Sigmoid colon (tissue), 7 donors: ENCODE results near the gene RNF186. TPM values are rescaled to one million over a fixed set of nuclear protein-coding genes. Genes with fewer than 3 reads are reported as not detected.

Source experiments
- DNase-seq: peaks from one replicate; pipeline ENCODE4 v3.0.0-alpha.2; 2019
- H3K27ac ChIP-seq, 4 donors: fragments of 200-600 bp; sonication (generic); one replicate each; pipeline ENCODE4 v1.5.1; 2016 to 2019; ENCODE audit warnings: mild to moderate bottlenecking in 1 of 4
- H3K27me3 ChIP-seq, 3 donors: fragments of 200-600 bp; sonication (generic); one replicate each; pipeline ENCODE4 v1.5.1; 2019; ENCODE audit warnings: mild to moderate bottlenecking in 1 of 3
- H3K36me3 ChIP-seq, 4 donors: fragments of 200-600 bp; sonication (generic); one replicate each; pipeline ENCODE4 v1.5.1; 2016 to 2019
- H3K4me1 ChIP-seq, 4 donors: fragments of 200-600 bp; sonication (generic); one replicate each; pipeline ENCODE4 v1.5.1; 2017 to 2019
- H3K4me3 ChIP-seq, 4 donors: fragments of 200-600 bp; sonication (generic); one replicate each; pipeline ENCODE4 v1.5.1; 2017 to 2019; ENCODE audit warnings: mild to moderate bottlenecking in 2 of 4, moderate library complexity in 1 of 4
- H3K9me3 ChIP-seq, 4 donors: fragments of 200-600 bp in 3 of 4; sonication (generic) in 3 of 4; one replicate each; pipeline versions ENCODE4 v1.5.1 to v1.6.1; 2013 to 2019
- CTCF ChIP-seq, 4 experiments: fragments of 450-650 bp in 3 of 4; fragments of 200-600 bp in 1 of 4; IDR thresholded peaks; one replicate each; pipeline ENCODE4 v1.5.1; 2016 to 2019; ENCODE audit warnings: antibody characterized with exemption in 4 of 4, mild to moderate bottlenecking in 3 of 4, moderate library complexity in 2 of 4
- EP300 ChIP-seq, 4 donors: sonication (generic); formaldehyde crosslinking; IDR thresholded peaks; one replicate each; pipeline ENCODE4 v1.6.1; 2017; ENCODE audit warnings: antibody characterized with exemption in 4 of 4
- POLR2A ChIP-seq, 2 donors: fragments of 450-650 bp; IDR thresholded peaks; one replicate each; pipeline ENCODE4 v1.6.1; 2016; ENCODE audit warnings: antibody characterized with exemption in 2 of 2, mild to moderate bottlenecking in 2 of 2, moderate library complexity in 2 of 2
- POLR2AphosphoS5 ChIP-seq, 4 donors: sonication (generic); formaldehyde crosslinking; IDR thresholded peaks; one replicate each; pipeline ENCODE4 v1.6.1; 2017; ENCODE audit warnings: antibody characterized with exemption in 4 of 4
- WGBS, 2 donors: extraction: QIAGEN DNeasy Blood & Tissue Kit; methylation state at CpG; one replicate each; pipeline ENCODE4 v1.1.7; 2013; 5-methylcytosine and 5-hydroxymethylcytosine counted together
- intact Hi-C: fragments of 100-400 bp; cut with DNase I; formaldehyde crosslinking; loops from one replicate; pipeline ENCODE4 v1.15.1; 2023
- polyA plus RNA-seq, 3 donors: library from polyadenylated mRNA; stranded (reverse); fragments of 200-250 nt; gene quantifications; one replicate each; pipeline ENCODE4 v1.2.3, GENCODE V29; 2013
- total RNA-seq, 4 donors: library from RNA; depleted of rRNA; stranded (reverse); fragments of >200 nt; gene quantifications; one replicate each; pipeline ENCODE4 v1.1.0, GENCODE V29; 2016
- donor health status: healthy with polysubstance abuse.
- donor health status: Bipolar disorder and iron deficiency.
- donor health status: healthy.

Gene RNF186
- total and polyA plus RNA-seq, 7 donors = 13.8 to 34.3 (median 19.7) TPM; not detected in 4

GRCh38 chr1:19764848-19765247, 50.2 kb downstream of the RNF186 start:
- peaks cover 0 to 29% (median 1%) of the 10 kb centered on the region in 4 donors for H3K36me3 ChIP-seq
- intact Hi-C loops = no loop called here
- whole genome bisulfite sequencing, 2 donors = 81 to 88% methylated on average over 5 of the region's 5 CpGs
- TF ChIP-seq EP300 (IDR thresholded peaks at IDR 0.05) (no peak), POLR2AphosphoS5 (IDR thresholded peaks at IDR 0.05) (no peak), CTCF (IDR thresholded peaks at IDR 0.05) (no peak), POLR2A (IDR thresholded peaks at IDR 0.05) (no peak)
- H3K4me1 ChIP-seq = no peaks in the 10 kb centered on the region
- no peak overlapping the region for H3K27ac ChIP-seq
- no peaks in the 10 kb centered on the region for H3K27me3 ChIP-seq
- no peaks in the 10 kb centered on the region for H3K9me3 ChIP-seq
- no peak overlapping the region for H3K4me3 ChIP-seq
- no peak for DNase-seq

Other genes starting within 250 kb of the RNF186 start
- gene NBL1, start 171.0 kb downstream of the RNF186 start, total RNA-seq = 100 to 1,000 TPM in 2 of 4 donors, 10 to 100 TPM in 2; 64.1 to 128 (median 87.6) TPM
- 100 to 1,000 TPM; 245 to 394 (median 260) TPM for gene NBL1, start 171.0 kb downstream of the RNF186 start, polyA plus RNA-seq
- gene HTR6, start 150.4 kb downstream of the RNF186 start, total RNA-seq = not detected
- gene HTR6, start 150.4 kb downstream of the RNF186 start, polyA plus RNA-seq = under 1 TPM in 1 of 3 donors, not detected in 2; 0.15 TPM
- 10 to 100 TPM; 16.3 to 24.2 (median 22.0) TPM for gene TMCO4, start 15.4 kb downstream of the RNF186 start, total RNA-seq
- 10 to 100 TPM; 16.4 to 25.1 (median 17.4) TPM for gene TMCO4, start 15.4 kb downstream of the RNF186 start, polyA plus RNA-seq
- 1 to 10 TPM; 5.4 to 9.2 (median 7.5) TPM for gene OTUD3, start 67.1 kb upstream of the RNF186 start, total RNA-seq
- gene OTUD3, start 67.1 kb upstream of the RNF186 start, polyA plus RNA-seq = 1 to 10 TPM in 2 of 3 donors, under 1 TPM in 1; 0.60 to 4.3 (median 1.2) TPM
- not detected for gene PLA2G2E, start 108.3 kb upstream of the RNF186 start, total RNA-seq
- gene PLA2G2E, start 108.3 kb upstream of the RNF186 start, polyA plus RNA-seq = not detected
- gene PLA2G2A, start 164.3 kb upstream of the RNF186 start, total RNA-seq = 100 to 1,000 TPM in 3 of 4 donors, 10 to 100 TPM in 1; 72.3 to 447 (median 140) TPM
- gene PLA2G2A, start 164.3 kb upstream of the RNF186 start, polyA plus RNA-seq = 1,000 to 10,000 TPM in 1 of 3 donors, 100 to 1,000 TPM in 1, 10 to 100 TPM in 1; 80.7 to 1,282 (median 279) TPM